Measurements from ENCODE around the gene GPR89B.
"Not testable (repeated sequence)": the region's sequence is repeated elsewhere in the genome, so short reads cannot be mapped to it uniquely, and the experiment has no call there.

GPR89B gene

DNA sequence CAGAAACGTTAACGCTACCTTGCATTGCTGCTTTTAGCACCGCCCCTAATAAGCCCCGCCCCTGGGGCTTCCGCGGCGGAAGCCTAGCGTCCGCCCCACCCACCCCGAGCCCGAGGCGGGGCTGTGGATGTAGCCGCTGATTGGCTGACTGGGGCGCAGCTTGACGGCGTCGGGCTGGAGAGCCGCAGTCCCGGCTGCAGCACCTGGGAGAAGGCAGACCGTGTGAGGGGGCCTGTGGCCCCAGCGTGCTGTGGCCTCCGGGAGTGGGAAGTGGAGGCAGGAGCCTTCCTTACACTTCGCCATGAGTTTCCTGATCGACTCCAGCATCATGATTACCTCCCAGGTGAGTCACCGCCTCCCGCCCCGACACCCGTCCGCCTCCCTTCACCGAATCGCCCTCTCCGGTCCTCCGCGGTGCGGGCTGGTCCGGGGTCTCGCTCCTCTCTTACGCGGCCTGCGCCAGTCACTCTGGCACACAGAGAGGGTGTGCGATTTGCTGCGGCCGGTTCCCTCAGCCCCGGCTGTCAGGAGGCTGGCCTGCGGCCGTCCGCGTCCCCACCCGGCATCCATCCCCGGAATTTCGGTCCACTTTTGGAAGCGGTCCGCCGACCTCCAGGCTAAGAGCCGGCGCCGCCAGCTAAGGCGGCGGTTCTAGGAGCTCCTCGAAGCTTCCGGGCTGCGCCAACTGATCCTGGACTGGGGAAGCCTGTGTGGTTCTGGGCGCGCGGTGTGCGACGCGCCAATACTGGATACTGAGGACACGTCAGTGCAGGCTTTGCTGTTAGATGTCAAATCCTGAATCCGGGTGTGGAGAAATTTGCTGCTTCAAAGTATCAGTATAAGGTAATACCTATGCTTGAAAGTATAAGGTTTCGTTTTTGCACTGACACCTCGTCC lies at the start of gene GPR89B:
Gene GPR89B (plus strand): TSS at position 185 of the 897 bp plus-strand sequence. CDS start 117 bp downstream, at position 302.
- peak; percentile 91 for DNase-seq (ENCODE audit: low read depth)

DNA sequence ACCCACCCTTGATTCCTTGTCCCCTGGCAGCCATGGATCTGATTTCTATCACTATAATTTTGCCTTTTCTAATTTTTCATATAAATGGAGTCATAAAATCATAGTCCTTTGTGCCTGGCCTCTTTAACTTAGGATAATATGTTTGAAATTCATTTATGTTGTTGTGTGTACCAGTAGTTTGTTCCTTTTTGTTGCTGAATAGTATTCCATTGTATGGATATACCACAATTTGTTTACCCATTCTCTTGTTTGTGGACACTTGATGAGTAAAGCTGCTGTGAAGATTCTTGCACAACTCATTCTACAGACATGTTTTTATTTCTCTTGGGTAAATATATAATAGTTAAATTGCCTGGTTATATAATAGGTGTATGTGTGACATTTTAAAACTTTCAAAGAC lies 48.3 kb upstream of the GPR89B start:
- no peak for DNase-seq (ENCODE audit: low read depth)

GRCh38 chr1:147882535-147882934 lies 45.7 kb upstream of the GPR89B start:
- DNase-seq (ENCODE audit: low read depth): no peak

DNA sequence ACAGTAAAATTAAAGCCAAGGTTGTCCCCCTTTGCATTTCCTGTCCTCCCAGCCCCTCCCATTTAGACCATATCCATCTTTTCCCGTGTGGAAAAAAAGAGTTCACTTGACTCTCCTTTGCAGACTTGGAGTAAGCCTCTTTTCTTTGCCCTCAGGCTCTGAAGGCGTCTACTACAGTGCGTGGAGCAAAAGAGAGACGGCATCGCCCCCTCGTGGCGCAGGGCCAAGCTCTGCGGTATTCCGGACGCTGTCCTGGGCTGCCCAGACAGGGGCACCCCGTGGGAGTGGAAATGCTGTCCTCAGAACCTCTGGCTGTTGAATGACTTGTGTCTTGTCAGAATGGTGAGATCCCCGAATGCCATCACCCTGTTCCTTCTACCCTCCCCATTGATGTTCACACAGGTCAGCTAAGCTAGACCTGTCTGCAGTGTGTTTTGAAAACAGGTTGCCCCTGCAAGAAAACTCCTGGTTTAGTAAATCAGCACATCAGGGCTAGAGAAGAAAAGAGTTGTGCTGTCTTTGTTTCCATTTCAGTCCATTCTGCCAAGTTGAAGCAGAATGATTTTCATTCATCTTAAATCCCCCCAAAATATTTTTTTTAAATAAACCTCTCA lies 37.9 kb upstream of the GPR89B start:
- peak; percentile 45 for DNase-seq (ENCODE audit: low read depth)

GRCh38 chr1:147891088-147891487 lies 37.1 kb upstream of the GPR89B start:
- DNase-seq (ENCODE audit: low read depth): no peak

- DNase-seq (ENCODE audit: low read depth): no peak
Observed at GRCh38 chr1:147892216-147892615, 36.0 kb upstream of the GPR89B start.

GRCh38 chr1:147892731-147893214 lies 35.4 kb upstream of the GPR89B start:
- no peak for DNase-seq (ENCODE audit: low read depth)

GRCh38 chr1:147895123-147895522 lies 33.1 kb upstream of the GPR89B start:
- no peak for DNase-seq (ENCODE audit: low read depth)

- DNase-seq (ENCODE audit: low read depth): no peak
Observed at GRCh38 chr1:147897029-147897752, 31.0 kb upstream of the GPR89B start.

DNA sequence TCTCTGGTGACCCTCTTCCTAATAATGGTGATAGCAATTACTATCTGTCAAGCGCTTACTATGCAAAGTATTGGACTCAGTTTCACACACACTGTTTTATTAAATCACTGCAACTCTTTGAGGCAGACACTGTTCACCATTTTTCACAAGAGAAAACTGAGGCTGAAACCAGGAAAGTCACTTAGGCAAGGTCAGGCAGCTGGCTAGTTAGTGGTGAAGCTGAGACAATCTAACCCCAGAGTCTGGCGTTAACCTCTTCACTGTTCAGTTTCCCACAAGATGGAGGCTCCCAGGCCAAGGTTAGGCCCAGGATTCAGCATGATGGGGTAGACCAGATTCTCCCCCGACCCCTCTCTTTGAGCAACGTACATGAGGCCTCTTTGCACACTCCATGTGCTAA lies 30.4 kb upstream of the GPR89B start:
- DNase-seq (ENCODE audit: low read depth): no peak

DNA sequence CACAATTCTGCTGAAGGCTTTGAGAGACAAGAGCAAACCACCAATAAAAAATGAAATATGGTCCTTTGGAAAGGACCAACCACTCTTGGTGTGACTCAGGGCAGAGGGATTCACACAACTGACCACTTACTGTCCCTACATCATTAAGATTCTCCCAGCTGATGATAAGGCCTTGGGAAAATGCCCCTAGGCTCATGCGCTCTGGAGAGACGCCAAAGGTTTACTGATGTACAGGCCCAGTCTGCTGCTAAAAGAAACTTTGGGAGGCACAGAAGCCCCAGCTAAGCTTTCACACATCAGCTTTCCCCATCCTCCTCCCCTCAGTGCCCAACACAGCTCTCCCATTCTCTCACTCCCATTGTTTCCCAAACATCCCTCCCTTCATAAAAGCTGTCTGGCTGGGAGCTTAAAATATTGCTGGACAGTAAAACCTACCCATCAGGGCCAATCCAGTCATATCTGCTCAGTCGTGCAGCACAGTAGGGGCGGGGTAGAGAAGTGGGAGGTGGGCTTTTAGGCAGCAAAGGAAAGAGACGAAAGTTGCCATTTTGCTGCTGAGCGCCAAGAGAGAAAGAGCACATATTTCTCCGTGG lies 25.9 kb upstream of the GPR89B start, which contains the start of gene GJA8:
Gene GJA8 (plus strand): TSS at position 543 of the 593 bp plus-strand sequence. CDS start 5,161 bp downstream, outside the sequence.
- no peak for DNase-seq (ENCODE audit: low read depth)

- DNase-seq (ENCODE audit: low read depth): no peak
Observed at GRCh38 chr1:147904726-147905125, 23.5 kb upstream of the GPR89B start.

- no peak for DNase-seq (ENCODE audit: low read depth)
Observed at GRCh38 chr1:147907786-147908509, 20.3 kb upstream of the GPR89B start.

DNA sequence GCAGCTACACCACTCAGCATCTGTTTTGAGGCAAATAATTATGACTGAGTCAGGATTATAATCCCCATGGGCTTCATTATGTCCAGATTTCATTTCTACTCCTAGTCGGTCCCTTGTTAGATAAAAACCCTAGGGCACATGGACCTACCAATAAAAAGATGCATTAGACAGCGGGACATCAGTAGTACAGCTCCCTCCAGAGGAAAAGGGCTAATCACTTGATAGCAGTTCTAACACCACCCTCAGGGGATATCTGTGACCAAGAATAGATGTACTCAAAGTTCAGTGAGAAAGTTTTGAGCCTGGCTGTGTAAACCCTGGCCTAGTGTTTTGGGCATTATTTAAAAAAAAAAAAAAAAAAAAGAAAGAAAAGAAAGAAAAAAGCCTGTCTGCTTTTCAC lies 15.7 kb upstream of the GPR89B start:
- no peak for DNase-seq (ENCODE audit: low read depth)

GRCh38 chr1:147913362-147913942 lies 14.8 kb upstream of the GPR89B start:
- DNase-seq (ENCODE audit: low read depth): no peak

GRCh38 chr1:147919896-147920295 lies 8.3 kb upstream of the GPR89B start:
- DNase-seq (ENCODE audit: low read depth): no peak

- DNase-seq (ENCODE audit: low read depth): no peak
Observed at GRCh38 chr1:147924813-147925212, 3.4 kb upstream of the GPR89B start.

DNA sequence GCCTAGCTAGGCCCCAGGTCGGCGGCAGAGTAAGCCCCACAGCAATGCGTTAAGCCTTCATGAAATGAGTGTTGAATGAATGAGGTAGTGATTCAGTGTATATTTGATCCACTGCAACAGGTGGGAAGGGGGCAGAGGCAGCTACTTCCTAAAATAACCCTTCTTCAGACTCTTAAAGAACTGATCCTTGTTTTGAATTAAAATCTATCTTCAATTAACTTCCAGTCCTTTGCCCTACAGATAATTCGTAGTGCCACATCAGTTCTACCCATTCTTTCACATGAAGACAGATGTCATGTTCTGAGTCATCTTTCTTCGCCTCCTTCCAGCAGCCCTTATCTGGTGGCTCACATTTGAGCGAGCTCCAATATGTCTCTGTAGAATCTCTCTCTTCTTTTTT lies 1.0 kb upstream of the GPR89B start:
- not testable (repeated sequence) for DNase-seq (ENCODE audit: low read depth)

- not testable (repeated sequence) for DNase-seq (ENCODE audit: low read depth)
Observed at GRCh38 chr1:147927689-147928088, 531 bp upstream of the GPR89B start.

DNA sequence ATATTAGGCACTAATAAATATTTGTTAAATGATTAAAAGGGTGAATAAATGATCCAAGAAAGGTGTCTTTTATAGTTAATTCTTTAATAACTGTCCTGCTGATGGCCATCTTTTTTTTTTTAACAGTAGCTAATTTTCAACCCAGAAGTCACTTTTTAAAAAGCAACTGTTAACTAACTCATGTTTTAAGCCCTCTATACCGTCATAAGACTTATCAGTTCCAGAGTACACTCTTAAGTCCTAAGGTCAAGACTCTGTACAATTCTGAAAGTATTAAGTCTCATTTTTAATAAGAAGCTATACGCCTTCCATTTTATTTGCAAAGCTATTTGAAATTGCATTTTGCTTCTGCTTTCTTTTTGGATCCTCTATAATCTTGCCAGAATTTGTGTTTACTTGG lies 2.9 kb downstream of the GPR89B start:
- DNase-seq (ENCODE audit: low read depth): not testable (repeated sequence)

- DNase-seq (ENCODE audit: low read depth): not testable (repeated sequence)
Observed at GRCh38 chr1:147935296-147935695, 7.1 kb downstream of the GPR89B start.

Data from activated T-helper 9 cell treated with anti-CD3 and anti-CD28 coated beads, Interleukin-2, amount 50 U/mL, for 16 hours (primary cell).